GM19372 (cell line): Measurements from ENCODE around the gene EBPL.
A peak's percentile ranks its signal among the peaks of the same experiment; 100 is the strongest.
"Not testable (repeated sequence)": the region's sequence is repeated elsewhere in the genome, so short reads cannot be mapped to it uniquely, and the experiment has no call there.

Source experiments
- ATAC-seq: cut with Tn5 transposase; IDR thresholded peaks from one replicate; pipeline ENCODE4 v1.9.1; 2021; ENCODE audit warnings: mild to moderate bottlenecking, low read depth, moderate library complexity; ENCODE audit not compliant: unreplicated experiment

Gene EBPL

GRCh38 chr13:49636705-49637104 lies 54.6 kb downstream of the EBPL start:
- no peak for ATAC-seq

GRCh38 chr13:49635599-49636433 lies 55.5 kb downstream of the EBPL start:
- peak; percentile 71 for ATAC-seq

- ATAC-seq: no peak
These were observed 57.6 kb downstream of the EBPL start for GRCh38 chr13:49633710-49634109.

GRCh38 chr13:49632156-49632555 lies 59.1 kb downstream of the EBPL start:
- ATAC-seq: no peak

GRCh38 chr13:49630580-49630979 lies 60.7 kb downstream of the EBPL start:
- ATAC-seq: no peak

- no peak for ATAC-seq
These were observed 61.3 kb downstream of the EBPL start for GRCh38 chr13:49629947-49630346.

- ATAC-seq: no peak
These were observed 61.9 kb downstream of the EBPL start for GRCh38 chr13:49629196-49629938.

GRCh38 chr13:49627831-49628652 lies 63.2 kb downstream of the EBPL start, which contains the start of gene ARL11:
TSS of gene ARL11 (plus strand) at chr13:49628507. CDS start at chr13:49630448, 1,941 bp downstream.
- ATAC-seq: peak; percentile 96

GRCh38 chr13:49625392-49626079 lies 65.8 kb downstream of the EBPL start:
- no peak for ATAC-seq

GRCh38 chr13:49624229-49624628 lies 67.1 kb downstream of the EBPL start:
- no peak for ATAC-seq

- ATAC-seq: no peak
These were observed 68.9 kb downstream of the EBPL start for GRCh38 chr13:49622174-49622946.

GRCh38 chr13:49620170-49620621 lies 71.1 kb downstream of the EBPL start:
- ATAC-seq: peak; percentile 80

- no peak for ATAC-seq
These were observed 74.6 kb downstream of the EBPL start for GRCh38 chr13:49616676-49617065.

GRCh38 chr13:49615836-49616675 lies 75.2 kb downstream of the EBPL start:
- no peak for ATAC-seq

- not testable (repeated sequence) for ATAC-seq
These were observed 79.2 kb downstream of the EBPL start for GRCh38 chr13:49612042-49612441.
